Measurements from ENCODE around the gene PLA2R1.

PLA2R1 gene

GRCh38 chr2:159912580-159912979, 149.8 kb downstream of the PLA2R1 start:
- Histone ChIP-seq H3K4me3 (ENCODE audit: low read length) (no peak overlapping the region), H3K9me2 (replicated peaks; ENCODE audit: control insufficient read depth, low read length) (no peaks in the 10 kb centered on the region), H3K9me3 (ENCODE audit: control insufficient read depth, insufficient read depth, low read length) (no peaks in the 10 kb centered on the region), H3K27me3 (ENCODE audit: control insufficient read depth, low read length) (no peaks in the 10 kb centered on the region), H3K4me2 (ENCODE audit: low read length) (no peak overlapping the region), H3K27ac (ENCODE audit: low read depth, low read length) (no peak overlapping the region), H3F3A (ENCODE audit: control insufficient read depth, insufficient read depth) (no peaks in the 10 kb centered on the region), H3K36me3 (ENCODE audit: control insufficient read depth, low read length) (no peaks in the 10 kb centered on the region), H3K79me2 (ENCODE audit: control insufficient read depth, low read length) (no peaks in the 10 kb centered on the region), H4K20me1 (ENCODE audit: control insufficient read depth, insufficient read depth, low read depth, low read length) (no peaks in the 10 kb centered on the region), H3K4me1 (ENCODE audit: control insufficient read depth, low read length) (no peaks in the 10 kb centered on the region)
- no peak for TF ChIP-seq EZH2phosphoT487 (IDR thresholded peaks at IDR 0.05; ENCODE audit: borderline replicate concordance, low read length)
- TF ChIP-seq, protein P1, sequence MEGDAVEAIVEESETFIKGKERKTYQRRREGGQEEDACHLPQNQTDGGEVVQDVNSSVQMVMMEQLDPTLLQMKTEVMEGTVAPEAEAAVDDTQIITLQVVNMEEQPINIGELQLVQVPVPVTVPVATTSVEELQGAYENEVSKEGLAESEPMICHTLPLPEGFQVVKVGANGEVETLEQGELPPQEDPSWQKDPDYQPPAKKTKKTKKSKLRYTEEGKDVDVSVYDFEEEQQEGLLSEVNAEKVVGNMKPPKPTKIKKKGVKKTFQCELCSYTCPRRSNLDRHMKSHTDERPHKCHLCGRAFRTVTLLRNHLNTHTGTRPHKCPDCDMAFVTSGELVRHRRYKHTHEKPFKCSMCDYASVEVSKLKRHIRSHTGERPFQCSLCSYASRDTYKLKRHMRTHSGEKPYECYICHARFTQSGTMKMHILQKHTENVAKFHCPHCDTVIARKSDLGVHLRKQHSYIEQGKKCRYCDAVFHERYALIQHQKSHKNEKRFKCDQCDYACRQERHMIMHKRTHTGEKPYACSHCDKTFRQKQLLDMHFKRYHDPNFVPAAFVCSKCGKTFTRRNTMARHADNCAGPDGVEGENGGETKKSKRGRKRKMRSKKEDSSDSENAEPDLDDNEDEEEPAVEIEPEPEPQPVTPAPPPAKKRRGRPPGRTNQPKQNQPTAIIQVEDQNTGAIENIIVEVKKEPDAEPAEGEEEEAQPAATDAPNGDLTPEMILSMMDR (IDR thresholded peaks at IDR 0.05; ENCODE audit: low read depth, low read length, poor library complexity, severe bottlenecking) = no peak

- no peaks in the 10 kb centered on the region for H3K9me2 ChIP-seq (replicated peaks; ENCODE audit: control insufficient read depth, low read length)
- TF ChIP-seq, protein P1 (IDR thresholded peaks at IDR 0.05; ENCODE audit: low read depth, low read length, poor library complexity, severe bottlenecking) = no peak
- TF ChIP-seq EZH2phosphoT487 (IDR thresholded peaks at IDR 0.05; ENCODE audit: borderline replicate concordance, low read length) = no peak
- H3K4me3 ChIP-seq (ENCODE audit: low read length) = no peak overlapping the region
- H3K27ac ChIP-seq (ENCODE audit: low read depth, low read length) = no peak overlapping the region
- no peaks in the 10 kb centered on the region for H3K27me3 ChIP-seq (ENCODE audit: control insufficient read depth, low read length)
- H3K79me2 ChIP-seq (ENCODE audit: control insufficient read depth, low read length) = no peaks in the 10 kb centered on the region
- no peak overlapping the region for H3K4me2 ChIP-seq (ENCODE audit: low read length)
- no peaks in the 10 kb centered on the region for H4K20me1 ChIP-seq (ENCODE audit: control insufficient read depth, insufficient read depth, low read depth, low read length)
- H3F3A ChIP-seq (ENCODE audit: control insufficient read depth, insufficient read depth) = no peaks in the 10 kb centered on the region
- H3K36me3 ChIP-seq (ENCODE audit: control insufficient read depth, low read length) = no peaks in the 10 kb centered on the region
- no peaks in the 10 kb centered on the region for H3K9me3 ChIP-seq (ENCODE audit: control insufficient read depth, insufficient read depth, low read length)
- H3K4me1 ChIP-seq (ENCODE audit: control insufficient read depth, low read length) = no peaks in the 10 kb centered on the region
Observed at GRCh38 chr2:159910951-159911350, 151.5 kb downstream of the PLA2R1 start.

DNA sequence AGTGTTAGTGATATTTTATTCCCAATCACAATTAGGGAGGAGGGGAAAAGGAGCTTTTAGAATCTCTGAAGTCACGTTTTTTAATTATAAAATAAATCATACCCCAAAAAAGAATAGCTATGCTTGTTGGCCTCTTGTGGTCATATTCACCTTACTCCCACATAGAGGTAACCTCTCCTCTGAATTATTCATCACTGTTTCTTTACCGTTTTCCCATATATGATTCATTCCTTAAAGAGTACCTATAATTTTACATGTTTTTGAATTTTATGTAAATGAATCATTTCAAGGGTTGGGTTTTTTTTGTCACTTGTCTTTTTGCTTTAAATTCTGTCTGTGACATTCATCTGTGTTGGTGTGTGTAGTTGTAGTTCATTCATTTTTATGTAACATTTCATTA, 153.8 kb downstream of the PLA2R1 start:
- Histone ChIP-seq H4K20me1 (ENCODE audit: control insufficient read depth, insufficient read depth, low read depth, low read length) (no peaks in the 10 kb centered on the region), H3K9me2 (replicated peaks; ENCODE audit: control insufficient read depth, low read length) (no peaks in the 10 kb centered on the region), H3K4me1 (ENCODE audit: control insufficient read depth, low read length) (peaks cover 16% of the 10 kb centered on the region), H3F3A (ENCODE audit: control insufficient read depth, insufficient read depth) (no peaks in the 10 kb centered on the region), H3K4me2 (ENCODE audit: low read length) (no peak overlapping the region), H3K9me3 (ENCODE audit: control insufficient read depth, insufficient read depth, low read length) (no peaks in the 10 kb centered on the region), H3K79me2 (ENCODE audit: control insufficient read depth, low read length) (no peaks in the 10 kb centered on the region), H3K4me3 (ENCODE audit: low read length) (no peak overlapping the region), H3K27ac (ENCODE audit: low read depth, low read length) (no peak overlapping the region), H3K36me3 (ENCODE audit: control insufficient read depth, low read length) (no peaks in the 10 kb centered on the region), H3K27me3 (ENCODE audit: control insufficient read depth, low read length) (0 out of 2 replicates have a peak, but pooled peaks cover 2% of the 10 kb centered on the region)
- no peak for TF ChIP-seq EZH2phosphoT487 (IDR thresholded peaks at IDR 0.05; ENCODE audit: borderline replicate concordance, low read length)
- TF ChIP-seq, protein P1 (IDR thresholded peaks at IDR 0.05; ENCODE audit: low read depth, low read length, poor library complexity, severe bottlenecking) = no peak
